Muscle of arm (tissue), 12 donors: ENCODE data around the gene VAV3. TPM values are rescaled to one million over a fixed set of nuclear protein-coding genes. Genes with fewer than 3 reads are reported as not detected.
"Not testable (repeated sequence)": the region's sequence is repeated elsewhere in the genome, so short reads cannot be mapped to it uniquely, and the experiment has no call there.

Source experiments
- DNase-seq: peaks from one replicate; pipeline ENCODE4 v3.0.0-alpha.2; 2013
- polyA plus RNA-seq, 12 donors: library from polyadenylated mRNA; unstranded; fragments of 120-200 nt; gene quantifications; one replicate each; pipeline ENCODE4 v1.2.1, GENCODE V29; 2013; ENCODE audit not compliant: insufficient read length in 12 of 12

VAV3 gene
- polyA plus RNA-seq, 12 donors: 4.6 to 15.2 (median 5.8) TPM; not detected in 1

GRCh38 chr1:107894605-107895004, 70.4 kb downstream of the VAV3 start:
- no peak for DNase-seq

GRCh38 chr1:107893350-107893749, 71.6 kb downstream of the VAV3 start:
- DNase-seq: not testable (repeated sequence)

DNA sequence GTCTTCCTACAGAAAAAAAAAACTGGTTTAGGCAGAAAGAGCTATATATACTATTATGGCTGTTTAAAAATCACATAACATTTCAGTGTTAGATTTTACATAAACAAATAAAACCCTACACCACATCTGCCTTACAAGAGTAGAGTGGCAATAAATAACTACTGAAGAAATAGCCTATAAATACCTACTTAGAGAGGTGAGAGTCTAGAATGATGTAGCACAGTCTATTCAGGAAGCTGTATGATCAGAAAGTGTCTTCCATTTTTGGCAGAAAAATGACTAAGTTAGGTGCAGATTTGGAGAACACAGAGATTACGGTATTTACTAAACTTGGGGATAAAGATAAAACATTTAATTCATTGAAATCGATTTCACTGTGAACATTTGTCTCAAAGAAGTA, 75.5 kb downstream of the VAV3 start:
- no peak for DNase-seq

GRCh38 chr1:107883562-107883961, 81.4 kb downstream of the VAV3 start:
- DNase-seq: no peak

DNA sequence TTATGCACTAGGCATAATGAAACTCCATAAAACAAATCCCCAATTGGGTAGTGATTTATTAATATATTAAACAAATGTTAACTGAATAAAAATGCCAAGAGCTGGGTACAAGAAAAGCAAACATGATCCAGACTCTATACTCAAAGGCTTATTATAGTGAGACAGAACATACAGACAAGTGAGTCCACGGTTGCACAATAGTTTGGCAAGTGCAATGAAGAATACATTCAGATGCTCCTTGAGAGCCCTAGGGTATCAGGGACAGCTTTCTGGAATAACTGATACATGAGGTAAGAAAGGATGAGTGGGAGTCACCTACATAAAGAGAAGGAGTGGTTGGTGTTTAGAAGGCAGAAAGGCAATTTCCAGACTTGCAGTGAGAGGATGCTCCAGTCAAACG, 85.1 kb downstream of the VAV3 start:
- no peak for DNase-seq

DNA sequence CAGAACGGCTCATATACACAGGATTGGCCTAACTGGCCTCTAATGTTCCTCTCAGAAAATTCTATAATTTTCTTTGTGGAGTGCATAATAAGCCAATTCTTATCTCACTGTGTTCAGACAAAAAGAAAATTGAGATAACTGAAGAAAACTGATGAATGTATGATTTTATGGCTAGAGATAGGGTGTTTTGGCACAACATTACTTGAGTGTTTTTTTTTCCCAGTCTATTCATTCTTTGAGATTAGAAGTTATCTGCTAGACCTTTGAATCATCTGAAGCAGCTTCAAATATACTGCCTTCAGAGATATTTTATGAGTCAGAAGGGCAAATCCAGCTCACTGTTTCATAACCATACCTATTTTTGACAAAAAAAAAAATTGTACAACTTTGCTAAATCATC, 85.6 kb downstream of the VAV3 start:
- no peak for DNase-seq

DNA sequence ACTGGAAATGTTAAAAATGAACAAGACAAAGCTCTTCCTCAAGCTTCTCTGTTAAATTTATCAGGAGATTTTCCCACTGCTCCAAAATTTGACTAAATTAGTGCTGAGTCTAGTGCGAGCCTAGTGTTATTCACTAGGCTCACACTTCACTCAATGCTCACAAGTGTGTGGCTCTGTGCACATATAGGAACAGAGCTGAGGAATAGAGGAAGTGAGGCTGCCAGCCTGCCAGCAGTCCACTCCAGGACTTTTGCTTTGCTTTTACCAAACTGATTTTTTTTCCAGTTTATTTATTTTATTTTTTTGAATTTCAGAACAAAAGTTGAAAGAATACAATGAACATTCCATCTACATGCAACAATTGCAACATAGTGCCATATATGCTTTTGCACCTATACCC, 87.2 kb downstream of the VAV3 start:
- no peak for DNase-seq

- no peak for DNase-seq
These were observed 87.9 kb downstream of the VAV3 start for GRCh38 chr1:107877092-107877491.

DNA sequence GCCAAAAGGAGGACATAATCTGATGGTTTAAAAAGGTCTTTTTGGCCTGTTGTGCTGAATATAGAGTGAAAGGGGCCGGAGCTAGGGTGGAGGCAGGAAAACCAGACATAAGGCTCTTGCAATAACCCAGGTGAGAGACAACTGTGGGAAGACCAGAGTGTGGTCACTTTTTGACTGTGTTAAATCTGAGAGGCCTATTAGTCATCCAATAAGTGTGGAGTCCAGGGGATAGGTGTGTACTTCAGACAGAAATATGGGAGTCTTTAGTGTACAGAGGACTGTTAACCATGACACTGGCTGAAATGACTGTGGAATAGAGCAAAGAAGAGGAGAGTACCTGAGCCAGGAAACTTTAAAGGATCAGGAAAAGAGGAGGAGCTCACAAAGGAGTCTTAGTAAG, 89.3 kb downstream of the VAV3 start:
- DNase-seq: no peak

DNA sequence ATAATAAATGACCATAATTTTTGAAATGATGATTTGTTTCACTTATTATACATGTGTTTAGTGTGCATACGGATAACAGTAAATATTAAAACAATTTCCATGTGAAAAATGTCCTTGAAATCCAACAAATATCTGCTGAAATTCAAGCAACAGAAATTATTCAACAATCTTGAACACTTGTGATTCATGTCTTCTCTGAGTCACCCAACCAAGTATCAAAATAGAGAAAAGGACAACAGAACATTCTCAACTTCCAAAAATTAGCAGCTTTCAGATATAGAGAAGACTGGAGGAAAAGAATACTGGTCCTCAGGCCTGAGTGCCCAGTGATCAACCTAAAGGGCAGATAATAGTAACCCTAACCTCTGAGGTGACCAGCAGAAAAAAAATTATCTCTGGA, 90.8 kb downstream of the VAV3 start:
- DNase-seq: no peak

- no peak for DNase-seq
These were observed 93.1 kb downstream of the VAV3 start for GRCh38 chr1:107871687-107872395.

DNA sequence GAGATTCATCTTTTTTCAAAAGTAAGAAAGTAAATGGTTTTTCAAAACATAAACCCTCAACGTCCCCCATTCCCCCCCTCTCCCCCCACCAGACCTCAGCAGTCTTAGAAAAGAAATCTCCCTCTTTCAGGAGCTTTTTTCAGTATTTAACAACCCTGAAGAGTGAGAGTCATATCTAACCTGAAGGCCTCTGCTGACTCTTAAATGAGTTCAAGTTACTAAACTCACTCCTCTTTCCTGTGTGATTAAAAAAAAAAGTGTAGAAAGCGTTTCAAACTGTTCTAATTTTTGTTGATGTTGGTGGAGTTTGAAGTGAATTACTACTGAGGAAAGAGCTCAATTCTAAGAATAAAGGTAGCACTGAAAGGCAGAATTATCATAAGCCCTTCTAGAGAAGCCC, 93.7 kb downstream of the VAV3 start:
- no peak for DNase-seq

DNA sequence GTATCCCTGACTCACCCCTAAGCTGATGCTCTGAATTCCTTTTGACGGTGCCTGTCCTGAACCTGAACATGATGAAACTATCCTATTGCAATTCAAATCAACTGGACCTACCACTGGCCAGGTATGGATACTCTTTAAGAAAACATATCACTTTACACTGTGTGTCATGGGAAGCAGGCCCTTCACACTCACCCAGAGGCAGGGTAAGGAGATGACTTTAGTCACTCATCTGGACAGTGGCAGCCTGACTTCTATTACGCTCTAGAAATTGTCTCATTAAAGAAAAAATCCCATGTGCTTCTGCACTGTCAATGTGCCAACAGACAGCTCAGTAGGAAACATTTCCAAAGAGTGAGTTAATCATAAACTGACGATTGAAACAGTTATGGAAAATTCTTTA, 94.3 kb downstream of the VAV3 start:
- DNase-seq: peak; percentile 57

GRCh38 chr1:107867897-107868296, 97.1 kb downstream of the VAV3 start:
- no peak for DNase-seq

GRCh38 chr1:107867422-107867821, 97.6 kb downstream of the VAV3 start:
- no peak for DNase-seq

GRCh38 chr1:107866870-107867269, 98.1 kb downstream of the VAV3 start:
- DNase-seq: no peak

GRCh38 chr1:107865627-107866026, 99.4 kb downstream of the VAV3 start:
- no peak for DNase-seq

DNA sequence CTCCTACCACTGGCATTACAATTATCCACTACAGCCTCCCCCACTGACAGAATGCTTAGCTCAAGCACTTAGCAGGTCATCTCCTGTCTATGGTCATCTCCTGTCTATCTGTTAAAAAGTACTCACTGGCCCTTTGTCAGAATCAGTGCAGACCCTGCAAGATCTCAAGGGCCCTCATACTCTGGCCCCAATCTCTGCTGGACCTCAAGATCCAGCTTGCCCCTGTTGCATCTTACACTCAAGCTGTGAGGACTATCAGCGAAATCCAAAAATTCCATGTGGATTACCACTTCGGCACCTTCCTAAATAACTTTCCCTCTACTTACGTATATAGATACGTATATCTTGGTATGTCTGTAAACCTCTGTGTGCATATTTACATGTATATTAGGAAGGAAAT, 101.6 kb downstream of the VAV3 start:
- no peak for DNase-seq

DNA sequence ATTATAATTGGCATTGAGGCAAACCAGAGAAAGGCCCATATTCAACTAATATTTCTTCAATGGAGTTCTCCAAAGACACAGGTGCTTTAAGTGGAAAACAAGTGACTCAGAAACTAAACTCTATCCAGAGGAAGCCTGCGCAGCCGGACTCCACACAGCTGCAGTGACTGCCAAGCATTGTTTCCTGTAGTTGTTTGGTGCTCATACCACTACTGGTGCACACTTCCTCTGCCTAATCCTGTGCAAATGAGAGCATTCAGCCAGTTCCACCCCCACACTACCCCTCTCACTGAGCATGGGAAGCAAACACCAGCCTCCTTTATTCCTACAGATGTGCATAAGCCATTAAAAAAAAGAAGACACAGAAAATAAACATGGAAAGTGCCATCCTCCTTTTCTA, 102.9 kb downstream of the VAV3 start:
- DNase-seq: no peak

GRCh38 chr1:107858323-107858722, 106.7 kb downstream of the VAV3 start:
- DNase-seq: no peak

GRCh38 chr1:107851418-107851817, 113.6 kb downstream of the VAV3 start:
- DNase-seq: no peak

DNA sequence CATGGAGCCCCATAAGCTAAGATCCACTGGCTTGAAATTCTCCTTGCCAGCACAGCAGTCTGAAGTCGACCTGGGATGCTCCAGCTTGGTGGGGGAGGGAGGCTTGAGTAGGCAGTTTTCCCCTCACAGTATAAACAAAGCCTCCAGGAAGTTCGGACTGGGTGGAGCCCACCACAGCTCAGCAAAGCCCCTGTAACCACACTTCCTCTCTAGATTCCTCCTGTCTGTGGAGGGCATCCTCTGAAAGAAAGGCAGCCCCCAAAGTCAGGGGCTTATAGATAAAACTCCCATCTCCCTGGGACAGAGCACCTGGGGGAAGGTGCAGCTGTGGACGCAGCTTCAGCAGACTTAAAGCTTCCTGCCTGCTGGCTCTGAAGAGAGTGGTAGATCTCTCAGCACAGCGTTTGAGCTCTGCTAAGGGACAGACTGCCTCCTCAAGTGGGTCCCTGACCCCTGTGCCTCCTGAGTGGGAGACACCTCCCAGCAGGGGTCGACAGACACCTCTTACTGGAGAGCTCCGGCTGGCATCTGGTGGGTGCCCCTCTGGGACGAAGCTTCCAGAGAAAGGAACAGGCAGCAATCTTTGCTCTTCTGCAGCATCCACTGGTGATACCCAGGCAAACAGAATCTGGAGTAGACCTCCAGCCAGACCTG, 120.3 kb downstream of the VAV3 start:
- DNase-seq: not testable (repeated sequence)

DNA sequence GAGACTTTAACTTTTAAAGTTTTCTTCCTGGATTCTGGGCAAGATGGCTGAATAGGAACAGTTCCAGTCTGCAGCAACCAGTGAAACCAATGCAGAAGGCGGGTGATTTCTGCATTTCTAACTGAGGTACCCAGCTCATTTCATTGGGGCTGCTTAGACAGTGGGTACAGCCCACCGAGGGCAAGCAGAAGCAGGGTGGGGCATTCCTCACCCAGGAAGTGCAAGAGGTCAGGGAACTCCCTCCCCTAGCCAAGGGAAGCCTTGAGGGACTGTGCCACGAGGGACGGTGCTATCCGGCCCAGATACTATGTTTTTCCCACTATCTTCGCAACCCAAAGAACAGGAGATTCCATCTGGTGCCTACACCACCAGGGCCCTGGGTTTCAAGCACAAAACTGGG, 121.0 kb downstream of the VAV3 start:
- no peak for DNase-seq

- DNase-seq: no peak
These were observed 122.7 kb downstream of the VAV3 start for GRCh38 chr1:107842241-107842640.
